GM23338 (cell line): ENCODE results near the gene TBX1. TPM values are rescaled to one million over a fixed set of nuclear protein-coding genes. Genes with fewer than 3 reads are reported as not detected.

Source experiments
- polyA plus RNA-seq: library from polyadenylated mRNA; unstranded; fragments of >200 nt; fragmentation: Nextera tagmentation; extraction: Ambion mirVana; gene quantifications from 2 replicates; pipeline ENCODE4 v1.2.1, GENCODE V29; 2016
- total RNA-seq: library from RNA; depleted of rRNA; stranded (reverse); fragments of >200 nt; shearing (Covaris generic); gene quantifications from 2 replicates; pipeline ENCODE4 v1.2.3, GENCODE V29; 2014; rRNA removed

TBX1 gene
- total and polyA plus RNA-seq, 2 experiments from 2014 or later: 0.19 to 0.66 TPM

Other genes with a start within 250 kb of the TBX1 start
- 1.4 and 3.2 TPM in 2 replicates for gene CLDN5, start 236.4 kb upstream of the TBX1 start, total RNA-seq
- gene CLDN5, start 236.4 kb upstream of the TBX1 start, polyA plus RNA-seq: 2.0 and 3.9 TPM in 2 replicates
- gene SEPTIN5, start 46.3 kb upstream of the TBX1 start, total RNA-seq: 7.7 and 17.2 TPM in 2 replicates
- 4.3 and 5.6 TPM in 2 replicates for gene SEPTIN5, start 46.3 kb upstream of the TBX1 start, polyA plus RNA-seq
- gene GP1BB, start 37.2 kb upstream of the TBX1 start, total RNA-seq: 1.3 TPM in 1 of 2 replicates, not detected in the other
- gene GP1BB, start 37.2 kb upstream of the TBX1 start, polyA plus RNA-seq: 0.53 and 1.1 TPM in 2 replicates
- 19.2 and 27.8 TPM in 2 replicates for gene GNB1L, start 94.1 kb downstream of the TBX1 start, total RNA-seq
- 15.2 and 17.4 TPM in 2 replicates for gene GNB1L, start 94.1 kb downstream of the TBX1 start, polyA plus RNA-seq
- 17.4 and 19.2 TPM in 2 replicates for gene RTL10, start 94.1 kb downstream of the TBX1 start, total RNA-seq
- 7.8 and 9.4 TPM in 2 replicates for gene RTL10, start 94.1 kb downstream of the TBX1 start, polyA plus RNA-seq
- 29.8 and 35.1 TPM in 2 replicates for gene COMT, start 181.0 kb downstream of the TBX1 start, total RNA-seq
- 29.6 and 32.6 TPM in 2 replicates for gene COMT, start 181.0 kb downstream of the TBX1 start, polyA plus RNA-seq
- gene TXNRD2, start 181.0 kb downstream of the TBX1 start, total RNA-seq: 11.2 and 14.1 TPM in 2 replicates
- gene TXNRD2, start 181.0 kb downstream of the TBX1 start, polyA plus RNA-seq: 9.2 and 12.4 TPM in 2 replicates